Smooth muscle cell of trachea (primary cell): ENCODE measurements around the gene TACR1. TPM values are rescaled to one million over a fixed set of nuclear protein-coding genes. Genes with fewer than 3 reads are reported as not detected.

Experiments
- total RNA-seq: library from RNA; depleted of rRNA; stranded (reverse); fragments of >200 nt; gene quantifications from 2 replicates; pipeline ENCODE4 v1.2.1, GENCODE V29; 2014

TACR1 gene
- 0.33 TPM in 1 of 2 replicates, not detected in the other for total RNA-seq

GRCh38 chr2:75199428-75200011 lies at the start of gene TACR1:
TSS of gene TACR1 (minus strand) at chr2:75199520. CDS start at chr2:75198934, 586 bp downstream.

Other genes with a start within 250 kb of the TACR1 start
- 17.4 and 24.4 TPM in 2 replicates for gene POLE4, start 240.9 kb downstream of the TACR1 start, total RNA-seq